OCI-M2 (cell line): ENCODE measurements around the gene PALMD.

Experiments
- DNase-seq: peaks from one replicate; lab custom pipeline; 2025; ENCODE audit not compliant: unreplicated experiment; lab: John Stamatoyannopoulos, UW

Gene PALMD

GRCh38 chr1:99740141-99740540 lies 94.2 kb downstream of the PALMD start:
- no peak for DNase-seq
